HG03097 (cell line): ENCODE results near the gene C1orf21.

Experiments used
- ATAC-seq: cut with Tn5 transposase; IDR thresholded peaks from one replicate; pipeline ENCODE4 v1.9.1; 2021; ENCODE audit not compliant: unreplicated experiment, low FRiP score

The C1orf21 gene

GRCh38 chr1:184673305-184673704, 286.5 kb downstream of the C1orf21 start:
- no peak for ATAC-seq

GRCh38 chr1:184677344-184677743, 290.5 kb downstream of the C1orf21 start:
- no peak for ATAC-seq
